GM12865 (cell line): ENCODE measurements around the gene PERM1.
"Not testable (repeated sequence)": the region's sequence is repeated elsewhere in the genome, so short reads cannot be mapped to it uniquely, and the experiment has no call there.

ENCODE experiments used
- DNase-seq: peaks from one replicate; pipeline ENCODE4 v3.0.0; 2010; ENCODE audit warnings: low read depth
- H3K4me3 ChIP-seq: 2 replicates; pipeline ENCODE4 v1.5.1; 2011; ENCODE audit warnings: mild to moderate bottlenecking, low read depth, low read length, control low read depth
- TF ChIP-seq, protein P1 (sequence below): IDR thresholded peaks from 2 replicates; pipeline ENCODE4 v1.5.1; 2011; ENCODE audit warnings: low read length, control low read depth, low read depth, inconsistent platforms; ENCODE audit not compliant: insufficient read depth; ENCODE audit errors: missing control alignments

PERM1 gene

DNA sequence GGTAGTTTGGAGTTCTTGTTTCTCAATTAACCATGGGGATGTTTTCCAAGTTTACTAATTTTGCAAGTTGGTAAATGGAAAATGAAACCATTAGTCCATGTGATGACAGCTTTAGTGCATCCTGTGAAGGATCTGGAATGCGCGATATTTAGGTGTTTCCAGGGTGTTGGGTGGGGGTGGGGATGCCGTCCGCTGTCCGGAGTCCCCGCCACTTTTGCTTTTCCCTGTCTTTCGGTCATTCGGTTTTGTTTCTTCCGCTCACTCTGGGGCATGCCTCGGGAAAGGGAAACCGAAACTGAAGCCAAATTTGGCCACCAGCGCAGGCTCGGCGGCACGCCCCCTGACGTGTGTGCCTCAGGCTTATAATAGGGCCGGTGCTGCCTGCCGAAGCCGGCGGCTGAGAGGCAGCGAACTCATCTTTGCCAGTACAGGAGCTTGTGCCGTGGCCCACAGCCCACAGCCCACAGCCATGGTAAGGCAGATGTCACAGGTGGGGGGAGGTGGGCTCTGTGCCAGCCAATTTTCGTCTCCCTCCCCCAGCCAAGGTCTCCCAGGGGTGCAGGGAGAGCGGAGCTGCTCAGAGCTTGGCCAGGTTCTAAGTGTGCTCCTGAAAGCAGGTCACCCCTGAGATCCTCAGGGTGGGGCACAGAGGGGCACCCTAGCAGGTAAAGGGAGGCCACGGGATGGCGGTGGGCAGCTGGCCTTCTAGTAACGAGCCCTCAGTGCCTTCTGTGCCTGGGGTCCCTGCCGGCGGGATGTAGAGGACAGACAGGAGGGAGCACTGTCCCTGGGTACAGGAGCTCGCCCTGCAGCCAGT is 31.4 kb upstream of the PERM1 start, which contains the start of gene ISG15:
ISG15 (plus strand) TSS at position 393 of the 817 bp plus-strand sequence; CDS start at position 470, 77 bp downstream.
- H3K4me3 ChIP-seq = peak within 1 kb of the TSS; percentile 82
- TF ChIP-seq, protein P1, sequence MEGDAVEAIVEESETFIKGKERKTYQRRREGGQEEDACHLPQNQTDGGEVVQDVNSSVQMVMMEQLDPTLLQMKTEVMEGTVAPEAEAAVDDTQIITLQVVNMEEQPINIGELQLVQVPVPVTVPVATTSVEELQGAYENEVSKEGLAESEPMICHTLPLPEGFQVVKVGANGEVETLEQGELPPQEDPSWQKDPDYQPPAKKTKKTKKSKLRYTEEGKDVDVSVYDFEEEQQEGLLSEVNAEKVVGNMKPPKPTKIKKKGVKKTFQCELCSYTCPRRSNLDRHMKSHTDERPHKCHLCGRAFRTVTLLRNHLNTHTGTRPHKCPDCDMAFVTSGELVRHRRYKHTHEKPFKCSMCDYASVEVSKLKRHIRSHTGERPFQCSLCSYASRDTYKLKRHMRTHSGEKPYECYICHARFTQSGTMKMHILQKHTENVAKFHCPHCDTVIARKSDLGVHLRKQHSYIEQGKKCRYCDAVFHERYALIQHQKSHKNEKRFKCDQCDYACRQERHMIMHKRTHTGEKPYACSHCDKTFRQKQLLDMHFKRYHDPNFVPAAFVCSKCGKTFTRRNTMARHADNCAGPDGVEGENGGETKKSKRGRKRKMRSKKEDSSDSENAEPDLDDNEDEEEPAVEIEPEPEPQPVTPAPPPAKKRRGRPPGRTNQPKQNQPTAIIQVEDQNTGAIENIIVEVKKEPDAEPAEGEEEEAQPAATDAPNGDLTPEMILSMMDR = no peak

DNA sequence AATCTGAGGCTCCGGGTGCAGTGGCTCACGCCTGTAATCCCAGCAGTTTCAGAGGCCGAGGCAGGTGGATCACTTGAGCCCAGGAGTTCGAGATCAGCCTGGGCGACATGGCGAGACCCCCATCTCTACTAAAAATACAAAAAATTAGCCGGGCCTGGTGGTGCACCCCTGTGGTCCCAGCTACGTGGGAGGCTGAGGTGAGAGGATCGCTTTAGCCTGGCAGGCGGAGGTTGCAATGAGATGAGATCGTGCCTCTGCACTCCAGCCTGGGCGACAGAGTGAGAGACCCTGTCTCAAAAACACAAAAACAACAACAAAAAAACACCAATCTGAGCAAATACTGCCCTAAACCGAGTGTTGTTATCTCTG is 30.8 kb upstream of the PERM1 start:
- DNase-seq = not testable (repeated sequence)
- peak overlapping the region; percentile 82 for H3K4me3 ChIP-seq

More for the DNA sequence above, 31.4 kb upstream of the PERM1 start, which contains the start of gene ISG15:
- peak; percentile 93 for DNase-seq

- no peak for DNase-seq
- no peak overlapping the region for H3K4me3 ChIP-seq
- TF ChIP-seq, protein P1 = no peak
These were observed 29.6 kb upstream of the PERM1 start for GRCh38 chr1:1011396-1011949.

DNA sequence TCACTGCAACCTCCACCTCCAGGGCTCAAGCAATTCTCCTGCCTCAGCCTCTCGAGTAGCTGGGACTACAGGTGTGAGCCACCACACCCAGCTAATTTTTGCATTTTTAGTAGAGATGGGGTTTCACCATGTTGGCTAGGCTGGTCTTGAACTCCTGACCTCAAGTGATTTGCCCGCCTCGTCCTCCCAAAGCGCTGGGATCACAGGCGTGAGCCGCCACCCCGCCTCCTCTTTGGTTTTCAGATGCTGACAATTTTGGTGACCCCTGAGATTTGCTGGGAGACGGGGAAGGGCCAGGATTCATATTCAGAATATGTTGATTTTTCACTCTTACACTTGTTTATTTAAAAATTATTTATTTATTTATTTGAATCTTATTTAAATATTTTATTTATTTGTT is 28.2 kb upstream of the PERM1 start:
- not testable (repeated sequence) for DNase-seq

DNA sequence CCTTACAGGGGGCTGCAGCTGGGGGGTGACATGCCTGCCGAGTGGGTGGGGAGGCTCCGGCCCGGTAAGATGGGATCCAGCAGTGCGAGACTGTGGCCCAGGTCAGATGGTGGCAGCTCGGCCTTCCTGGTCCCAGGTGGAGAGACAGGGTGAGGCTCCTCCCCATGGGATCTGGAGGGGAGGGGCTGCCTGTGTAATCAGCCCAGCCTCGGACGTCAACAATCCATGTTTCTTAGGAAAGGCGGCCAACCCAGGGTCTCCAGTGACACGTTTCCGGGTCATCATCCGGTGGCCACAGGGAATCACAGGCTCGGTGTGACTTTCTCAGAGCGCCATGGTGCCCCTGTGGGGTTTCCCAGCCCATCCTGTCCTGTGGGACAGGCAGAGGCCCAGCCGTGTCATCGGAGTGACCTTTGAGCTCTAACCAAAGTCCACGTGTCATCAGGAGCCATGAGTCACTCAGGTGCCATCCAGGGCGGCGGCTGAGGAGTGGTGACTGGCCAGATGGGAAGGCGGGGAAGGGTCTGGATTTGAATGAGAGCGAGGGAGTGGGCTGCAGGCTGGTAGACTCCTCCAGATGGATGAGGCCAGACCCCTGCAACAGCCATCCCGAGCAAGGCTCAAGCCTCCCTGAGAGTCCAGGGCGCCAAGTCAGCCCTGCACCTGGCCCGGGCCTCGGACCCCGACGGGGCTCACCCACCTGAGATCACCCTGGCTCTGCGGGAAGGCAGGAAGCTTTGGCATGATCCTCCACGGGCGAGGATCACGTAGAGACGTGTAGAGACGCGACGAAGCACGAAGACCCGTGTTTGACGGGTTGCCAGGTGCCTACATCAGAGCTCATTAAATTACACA is 24.6 kb upstream of the PERM1 start:
- TF ChIP-seq, protein P1 = no peak
- no peak for DNase-seq
- H3K4me3 ChIP-seq = no peak overlapping the region

More for the DNA sequence above, 28.2 kb upstream of the PERM1 start:
- H3K4me3 ChIP-seq = not testable (repeated sequence)

DNA sequence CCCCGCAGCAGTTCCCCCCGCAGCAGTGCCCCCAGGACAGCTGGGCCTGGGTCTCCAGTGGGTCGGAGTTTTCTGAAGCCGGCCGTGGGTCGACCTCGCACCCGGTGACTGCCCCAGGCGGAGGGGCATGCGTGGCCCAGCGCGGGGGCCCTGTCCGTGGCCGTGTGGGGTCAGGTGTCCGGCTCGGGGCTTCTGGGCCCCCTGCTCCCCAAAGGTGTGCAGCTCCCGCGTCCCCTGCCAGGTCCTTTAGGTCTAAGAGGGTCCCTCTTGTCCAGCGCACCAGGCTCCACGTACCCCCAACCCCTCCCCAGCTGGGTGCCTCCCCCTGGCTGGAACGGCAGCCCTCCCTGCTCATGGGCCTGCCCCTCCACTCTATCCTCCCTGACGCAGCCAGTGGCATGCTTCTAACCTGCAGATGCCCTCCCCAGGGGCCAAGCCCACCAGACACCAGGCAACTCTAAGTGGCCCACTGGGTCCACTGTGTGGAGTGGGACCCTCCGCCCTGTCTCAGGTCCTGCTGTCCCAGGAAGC is 23.9 kb upstream of the PERM1 start:
- no peak for DNase-seq
- no peak overlapping the region for H3K4me3 ChIP-seq
- TF ChIP-seq, protein P1 = no peak

DNA sequence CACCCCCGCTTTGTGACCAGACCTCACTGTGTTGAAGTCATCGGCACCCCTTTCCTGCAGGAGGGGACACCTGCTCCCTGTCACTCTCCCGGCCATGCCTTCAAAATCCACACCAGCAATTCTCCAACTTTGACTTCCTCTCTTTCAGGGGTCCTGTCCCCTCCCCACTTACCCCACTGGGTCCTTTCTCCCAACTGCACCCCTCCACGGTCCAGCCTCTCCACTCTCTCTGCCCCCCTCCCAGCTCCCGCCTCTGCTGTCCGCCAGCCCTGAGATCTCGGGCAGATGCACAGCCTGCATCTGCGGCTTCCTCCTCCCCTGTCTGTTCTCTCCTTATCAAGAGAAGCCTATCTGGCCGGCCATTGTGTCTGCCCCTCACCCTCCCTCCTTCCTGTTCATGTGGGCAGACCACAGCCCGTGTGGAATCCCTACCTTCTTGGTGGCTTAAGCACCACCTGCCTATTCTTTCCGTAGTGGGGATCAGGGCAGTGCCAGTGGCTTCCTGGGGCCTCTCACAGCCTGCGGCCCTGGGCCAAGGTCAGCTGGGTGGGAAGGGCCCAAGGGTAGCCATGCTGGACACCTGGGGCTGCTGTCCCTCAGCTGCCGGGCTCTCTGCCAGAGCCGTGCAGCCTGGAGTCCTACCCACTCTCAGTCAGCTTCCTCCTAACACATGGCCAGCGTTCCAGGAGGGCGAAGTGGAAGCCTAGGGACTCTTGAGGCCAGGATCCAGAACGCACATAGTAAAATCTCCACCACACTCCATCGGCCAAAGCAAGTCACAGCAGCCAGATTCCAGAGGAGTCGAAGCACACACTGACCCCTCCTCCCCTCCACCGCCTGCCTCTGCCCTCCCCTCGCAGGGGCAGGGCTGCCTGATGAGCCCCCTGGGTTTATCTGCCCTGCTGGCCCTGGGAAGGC is 23.1 kb upstream of the PERM1 start:
- no peak overlapping the region for H3K4me3 ChIP-seq
- TF ChIP-seq, protein P1 = no peak
- DNase-seq = no peak
